GM19351 (cell line): ENCODE results near the gene MTUS2.

Experiments used
- ATAC-seq: cut with Tn5 transposase; IDR thresholded peaks from one replicate; pipeline ENCODE4 v1.9.1; 2021; ENCODE audit warnings: mild to moderate bottlenecking, moderate library complexity; ENCODE audit not compliant: unreplicated experiment

Gene MTUS2

DNA sequence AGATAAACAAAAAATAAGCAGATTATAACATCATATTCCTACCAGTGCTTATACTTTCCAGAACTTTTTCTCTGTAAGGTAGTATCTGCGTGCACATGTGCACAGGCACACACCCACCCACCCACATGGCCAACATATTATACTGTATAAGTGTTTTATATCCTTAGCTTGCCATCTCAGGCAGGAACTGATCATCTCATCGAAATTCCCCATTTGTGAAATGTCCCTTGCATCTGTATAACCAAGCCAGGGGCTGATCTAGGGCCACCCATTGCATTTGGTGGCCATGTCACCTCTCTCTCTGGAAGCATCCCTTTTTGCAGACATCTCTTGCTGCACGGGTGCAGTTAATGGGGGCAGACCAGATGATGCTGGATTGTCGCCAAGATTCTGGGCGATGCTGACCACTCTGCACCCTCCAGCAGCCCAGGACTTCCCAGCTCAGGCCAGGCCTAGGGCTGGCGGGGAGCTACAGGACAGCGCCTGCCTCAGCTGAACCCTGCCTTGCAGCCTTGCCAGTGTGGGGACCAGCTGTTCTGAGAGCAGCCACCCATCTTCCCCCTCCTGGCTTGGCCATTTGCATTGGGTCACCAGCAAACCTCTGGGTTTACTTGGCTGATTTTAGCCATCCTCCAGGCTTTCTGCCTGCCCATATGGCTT is 679.5 kb downstream of the MTUS2 start:
- ATAC-seq = no peak

DNA sequence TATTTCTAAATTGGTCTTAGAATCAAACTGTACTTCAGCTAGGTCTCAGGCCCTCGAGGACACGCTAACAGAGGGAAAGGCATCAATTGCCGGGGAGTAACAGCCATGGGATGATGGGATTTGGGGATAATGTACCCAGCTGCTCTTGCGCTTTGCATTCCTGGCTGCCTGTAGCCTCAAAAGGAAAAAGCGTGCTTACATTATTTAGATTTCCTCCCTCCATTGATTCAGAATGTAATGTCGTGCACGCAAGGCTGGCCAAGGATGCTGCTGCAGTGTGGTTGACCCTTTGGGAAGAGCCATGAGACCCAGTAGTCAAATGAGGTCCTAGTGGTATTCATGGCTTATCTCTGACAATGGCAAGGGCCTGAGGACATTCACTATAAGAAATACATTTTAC is 680.2 kb downstream of the MTUS2 start:
- ATAC-seq = no peak

DNA sequence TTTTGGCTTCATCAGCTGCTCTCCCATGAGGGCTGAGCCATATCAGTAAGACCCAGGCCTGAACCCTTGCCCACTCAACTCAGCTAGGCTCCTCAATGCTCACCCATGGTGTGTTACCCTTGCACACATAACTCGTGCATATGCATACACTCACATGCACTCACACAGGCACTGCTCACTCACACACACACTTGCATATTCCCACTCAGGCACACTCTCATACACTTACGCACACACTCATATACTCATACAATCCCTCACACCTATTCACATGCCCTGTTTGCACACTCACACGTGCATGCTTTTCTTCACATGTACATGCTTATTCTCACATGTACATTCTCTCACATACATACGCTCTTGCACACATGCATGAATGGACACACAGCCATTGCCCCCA is 681.5 kb downstream of the MTUS2 start:
- no peak for ATAC-seq

DNA sequence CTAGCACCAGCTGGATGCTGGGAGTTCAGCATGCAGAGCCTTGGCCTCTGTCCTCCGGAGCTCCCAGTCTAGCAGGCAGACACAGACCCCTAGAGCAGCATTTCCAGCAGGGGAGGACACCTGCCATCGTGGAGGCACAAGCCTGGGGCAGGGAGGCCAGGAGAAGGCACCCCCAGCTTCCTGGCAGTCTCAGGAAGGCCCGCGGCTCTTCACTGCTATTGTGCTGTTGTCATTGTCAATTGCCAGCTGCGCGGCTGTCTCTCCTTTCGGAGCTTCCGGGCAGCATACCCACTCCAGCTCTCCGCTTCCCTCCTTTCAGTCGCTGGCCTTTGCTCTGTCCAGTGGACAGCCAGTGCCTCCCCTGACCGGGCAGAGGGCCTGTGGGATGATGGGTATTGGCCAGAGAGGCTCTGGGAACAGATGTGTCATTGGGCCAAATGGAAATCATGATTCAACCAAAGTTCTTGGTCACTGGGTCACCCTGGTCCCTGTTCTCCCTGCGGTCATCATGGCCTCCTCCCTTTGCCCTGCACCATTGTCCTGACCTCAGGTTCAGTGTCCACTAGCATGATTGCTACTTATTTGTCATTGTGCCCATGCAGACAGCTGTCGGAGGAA is 682.4 kb downstream of the MTUS2 start:
- ATAC-seq = no peak

DNA sequence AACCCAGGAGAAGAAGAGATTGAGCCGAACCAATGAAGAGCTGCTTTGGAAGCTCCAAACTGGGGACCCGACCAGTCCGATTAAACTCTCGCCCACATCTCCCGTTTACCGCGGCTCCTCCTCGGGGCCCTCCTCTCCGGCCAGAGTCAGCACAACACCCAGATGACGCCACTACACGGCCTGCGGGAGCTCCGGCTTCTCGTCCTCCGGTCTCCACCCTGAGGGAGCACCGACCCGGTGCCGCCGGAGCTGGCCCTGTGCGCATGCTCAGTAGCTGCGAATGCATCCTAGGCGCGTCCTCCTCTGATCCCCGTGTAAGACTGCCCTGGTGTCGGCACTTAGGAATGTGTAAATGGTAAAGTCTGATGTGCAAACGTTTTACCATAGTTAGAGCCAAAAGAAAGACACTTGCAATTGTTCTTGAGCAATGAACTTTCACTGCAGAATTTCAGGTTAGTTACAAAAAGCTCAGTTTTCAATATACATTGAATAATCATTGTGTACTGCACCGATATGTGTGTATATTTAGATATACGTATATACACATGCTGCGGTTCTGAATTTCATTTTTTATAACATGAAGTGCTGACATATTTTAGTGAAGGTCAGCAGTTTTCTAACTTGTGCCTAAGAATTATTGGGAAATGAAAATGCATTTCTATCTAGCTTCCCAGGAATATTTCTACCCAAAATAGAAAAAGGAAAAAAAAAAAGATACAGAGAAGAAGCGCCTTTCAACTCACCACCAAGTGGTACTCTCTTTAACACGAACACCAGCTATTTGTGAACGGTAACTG is 683.1 kb downstream of the MTUS2 start:
- ATAC-seq = no peak

DNA sequence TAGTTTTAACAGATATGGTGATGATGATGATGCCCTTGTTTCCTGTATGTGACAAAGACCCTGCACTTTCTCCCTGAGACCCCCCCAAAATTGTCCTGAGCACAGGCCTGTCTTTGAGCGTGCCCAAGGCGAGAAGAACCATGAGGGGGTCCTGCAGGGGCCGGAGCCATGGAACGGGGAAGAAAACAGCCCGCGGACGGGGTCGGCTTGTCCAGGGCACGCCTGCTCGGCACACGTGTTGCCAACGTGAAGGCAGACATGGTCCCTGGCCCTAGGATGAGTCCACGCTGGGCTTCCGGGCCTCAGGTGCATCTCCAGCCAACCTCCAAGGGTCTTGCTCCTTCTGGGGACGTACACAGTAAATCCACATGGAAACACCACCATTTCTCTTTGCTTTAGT is 684.6 kb downstream of the MTUS2 start:
- no peak for ATAC-seq

DNA sequence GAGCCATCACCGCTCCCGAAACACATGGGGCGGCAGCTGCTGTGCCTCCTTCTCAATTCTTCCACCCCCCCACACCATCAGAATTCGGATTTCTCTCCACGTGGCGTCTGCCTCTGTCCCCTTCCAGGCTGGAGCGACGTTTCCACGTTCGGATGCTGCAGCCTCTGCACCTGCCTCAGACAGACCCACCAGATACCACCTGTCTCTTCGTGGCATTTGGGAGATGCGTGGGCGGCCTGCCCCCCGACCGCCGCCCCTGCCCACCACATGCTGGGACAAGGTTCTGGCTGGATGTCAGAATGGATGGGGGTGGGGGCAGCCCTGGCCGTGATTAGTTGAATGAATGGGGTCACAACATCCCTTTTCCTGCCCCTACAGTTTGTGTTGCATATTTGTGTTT is 685.4 kb downstream of the MTUS2 start:
- ATAC-seq = no peak

DNA sequence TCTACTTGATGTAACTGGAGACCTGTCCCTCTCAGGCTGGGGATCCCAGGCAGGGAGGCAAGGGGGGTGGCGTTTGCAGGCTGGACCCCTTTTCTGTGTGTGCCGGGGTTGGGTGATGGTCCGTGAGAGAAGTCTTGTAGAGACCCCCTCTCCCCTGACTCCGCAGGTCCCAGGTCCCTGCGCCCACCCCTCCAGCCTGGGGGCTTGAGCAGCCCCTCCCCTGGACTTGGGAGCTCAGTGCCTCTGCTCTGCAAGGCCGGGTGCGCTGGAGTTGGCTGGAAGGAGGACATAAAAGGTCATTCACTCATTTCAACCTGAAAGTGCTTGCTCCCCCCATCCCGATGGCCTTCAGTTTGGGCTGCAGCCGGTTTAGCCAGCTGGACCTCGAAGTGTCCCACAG is 685.8 kb downstream of the MTUS2 start:
- ATAC-seq = no peak

DNA sequence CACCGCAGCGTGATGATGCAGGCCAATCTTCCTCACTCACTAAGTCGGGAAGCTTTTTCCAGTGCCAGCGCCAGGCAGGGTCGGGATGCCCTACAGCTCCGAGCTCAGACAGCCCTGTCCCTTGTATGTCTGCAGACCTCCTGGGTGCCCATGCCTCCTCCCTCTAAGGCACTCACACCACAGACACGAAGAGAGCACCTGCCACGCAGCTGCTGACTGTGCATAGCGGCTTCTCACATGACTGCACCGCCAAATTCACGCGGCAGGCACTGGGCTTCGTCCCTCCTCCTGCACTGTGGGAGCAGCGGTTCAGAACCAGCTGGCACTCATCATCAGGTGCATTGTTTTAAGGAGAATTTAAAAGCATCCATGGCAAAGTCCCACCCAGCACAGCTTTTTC is 687.2 kb downstream of the MTUS2 start:
- no peak for ATAC-seq

DNA sequence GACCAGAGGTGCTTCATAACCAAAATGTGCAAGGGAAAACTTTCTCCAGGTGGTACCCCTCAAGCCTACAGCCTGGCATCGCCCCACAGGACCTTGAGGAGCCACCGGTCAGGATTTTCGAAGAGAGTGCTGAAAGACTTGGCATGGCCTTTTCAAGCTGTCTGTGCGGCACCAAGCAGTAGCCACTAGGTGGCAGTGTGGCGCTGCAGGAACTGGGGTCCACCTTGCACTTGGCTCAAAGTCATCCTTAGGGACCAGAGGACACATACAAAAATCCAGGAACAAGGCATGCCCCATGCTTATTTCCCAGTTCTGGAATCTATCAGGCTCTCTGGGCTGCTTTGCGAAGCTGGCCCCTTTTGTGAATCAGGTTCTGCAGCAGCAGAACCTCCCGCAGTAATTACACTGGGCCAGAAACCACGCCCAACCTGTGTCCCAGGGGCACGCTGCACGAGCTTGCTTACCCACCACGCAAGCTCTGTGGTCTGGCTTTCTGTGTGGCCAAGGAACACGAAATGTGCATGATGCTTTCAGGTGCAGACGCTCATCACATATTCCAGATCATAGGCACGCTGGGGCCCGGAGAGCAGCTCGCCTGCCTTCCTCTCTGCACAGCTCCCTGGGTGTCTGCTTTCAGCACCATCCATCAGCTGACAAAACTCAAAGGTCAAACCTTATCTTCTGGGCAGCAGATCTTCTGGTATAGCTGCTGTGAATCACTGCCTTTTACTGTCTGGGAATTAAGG is 688.2 kb downstream of the MTUS2 start:
- peak; percentile 77 for ATAC-seq

DNA sequence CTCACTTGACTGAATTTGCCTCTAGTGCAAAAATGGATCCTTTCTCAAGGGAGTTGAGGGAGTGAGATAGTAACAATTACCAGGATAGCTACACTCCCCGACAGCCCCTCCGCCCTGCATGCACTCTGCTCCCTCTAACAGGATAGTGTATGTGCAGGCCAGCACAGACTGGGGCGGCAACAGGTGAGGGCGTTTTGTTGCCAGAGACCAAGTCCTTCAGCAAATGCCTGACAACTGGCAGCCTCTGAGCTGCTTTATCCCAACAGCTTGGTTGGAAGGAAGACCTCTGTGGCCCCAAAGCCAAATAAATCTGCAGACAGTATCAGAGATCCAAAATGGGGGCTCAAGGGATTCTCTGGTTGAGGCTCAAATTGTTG is 688.7 kb downstream of the MTUS2 start:
- no peak for ATAC-seq

DNA sequence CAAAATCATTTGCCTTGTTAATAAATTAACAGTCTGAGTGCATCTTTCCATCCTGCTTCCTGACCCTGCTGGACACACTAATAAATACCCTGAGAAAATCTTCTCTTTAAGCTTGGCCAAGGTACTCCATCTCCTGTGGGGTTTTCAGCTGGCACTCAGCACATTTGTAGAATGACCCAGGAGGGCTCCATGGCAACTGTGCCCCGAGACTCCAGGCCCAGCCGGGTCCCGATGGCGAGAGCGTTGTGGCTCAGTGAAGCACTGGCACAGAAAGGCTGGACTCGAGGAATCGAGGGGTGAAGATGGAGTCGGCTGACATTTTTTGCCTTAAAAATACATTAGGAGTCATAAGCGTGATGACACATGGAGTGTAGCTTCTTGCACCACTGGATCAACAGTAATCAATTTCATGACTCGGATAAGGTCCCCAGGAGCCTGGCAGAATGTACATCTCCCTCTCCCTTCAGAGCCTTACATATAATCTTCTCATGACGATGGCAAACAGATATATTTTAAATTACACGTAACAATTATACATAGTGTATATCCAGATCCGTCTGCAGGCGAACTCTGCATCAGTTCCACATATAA is 690.0 kb downstream of the MTUS2 start:
- ATAC-seq = no peak

DNA sequence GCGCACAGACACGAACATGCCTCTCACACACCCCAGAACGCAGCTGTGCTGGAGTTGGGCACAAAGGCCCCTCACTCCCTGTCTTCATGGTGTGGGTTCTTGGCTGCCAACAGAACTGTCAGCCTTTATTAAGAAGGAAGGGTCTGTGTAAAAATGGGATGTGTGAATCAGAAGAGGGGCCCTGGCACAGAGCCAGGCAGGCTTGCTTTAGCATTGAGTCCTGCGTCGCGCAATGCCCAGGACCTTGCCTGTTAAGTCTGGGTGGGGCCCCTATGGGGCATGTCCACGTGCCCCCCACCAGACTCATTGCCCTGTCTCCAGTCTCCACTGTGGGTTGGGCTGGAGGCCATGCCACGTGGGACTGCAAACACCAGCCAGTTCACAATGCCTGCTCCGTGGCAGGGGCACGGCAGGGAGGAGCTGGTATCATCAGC is 690.5 kb downstream of the MTUS2 start:
- no peak for ATAC-seq

DNA sequence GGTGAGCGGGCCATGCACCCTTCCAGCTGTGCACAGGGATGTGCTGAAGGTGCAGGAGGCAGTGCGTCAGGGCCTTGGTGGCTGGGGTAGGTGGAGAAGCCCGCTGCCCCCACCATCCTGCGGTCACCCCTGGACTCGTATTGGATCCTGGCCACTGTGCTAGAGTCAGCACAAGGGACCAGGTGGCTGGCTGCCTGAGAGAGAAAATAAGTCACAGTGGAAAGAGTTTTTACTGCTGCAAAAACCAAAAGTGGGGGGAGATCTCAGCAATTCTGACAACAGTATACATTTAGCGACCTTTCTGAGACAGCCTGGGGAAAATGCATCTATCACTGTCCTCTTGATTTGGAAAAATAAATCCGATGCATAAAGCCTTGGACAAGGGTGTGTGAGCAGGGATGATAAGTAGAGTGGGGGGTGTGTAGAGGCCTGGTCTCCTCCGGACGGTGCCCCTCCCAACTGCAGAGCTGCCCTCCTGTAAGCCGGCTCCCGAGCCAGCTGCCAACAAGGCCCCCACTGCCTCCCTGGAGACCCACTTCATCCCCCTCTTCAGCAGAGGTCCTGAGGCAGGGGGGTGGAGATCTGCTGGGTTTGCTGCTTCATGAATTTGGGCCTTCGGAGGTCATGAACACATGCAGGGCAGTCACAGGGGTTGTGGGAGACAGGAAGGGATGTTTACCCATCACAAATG is 691.1 kb downstream of the MTUS2 start:
- no peak for ATAC-seq

DNA sequence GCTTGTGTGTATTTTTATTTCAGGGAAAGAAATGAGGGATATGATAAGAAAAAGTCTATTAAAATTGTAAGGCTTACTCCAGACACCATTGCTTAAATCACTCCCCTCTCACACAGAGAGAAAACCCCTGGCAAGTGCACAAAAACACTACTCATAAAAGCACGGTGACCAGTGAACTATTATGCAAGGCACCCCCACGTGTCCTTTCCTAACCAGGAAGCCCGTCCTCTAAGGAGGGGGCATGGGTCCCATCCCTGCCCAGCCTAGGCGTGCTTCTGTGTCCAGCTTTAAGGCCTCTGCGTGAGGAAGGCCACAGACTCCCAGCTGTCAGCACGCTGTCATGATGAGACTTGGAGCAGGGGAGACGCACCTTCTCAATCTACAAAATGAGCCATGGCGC is 691.8 kb downstream of the MTUS2 start:
- ATAC-seq = no peak

DNA sequence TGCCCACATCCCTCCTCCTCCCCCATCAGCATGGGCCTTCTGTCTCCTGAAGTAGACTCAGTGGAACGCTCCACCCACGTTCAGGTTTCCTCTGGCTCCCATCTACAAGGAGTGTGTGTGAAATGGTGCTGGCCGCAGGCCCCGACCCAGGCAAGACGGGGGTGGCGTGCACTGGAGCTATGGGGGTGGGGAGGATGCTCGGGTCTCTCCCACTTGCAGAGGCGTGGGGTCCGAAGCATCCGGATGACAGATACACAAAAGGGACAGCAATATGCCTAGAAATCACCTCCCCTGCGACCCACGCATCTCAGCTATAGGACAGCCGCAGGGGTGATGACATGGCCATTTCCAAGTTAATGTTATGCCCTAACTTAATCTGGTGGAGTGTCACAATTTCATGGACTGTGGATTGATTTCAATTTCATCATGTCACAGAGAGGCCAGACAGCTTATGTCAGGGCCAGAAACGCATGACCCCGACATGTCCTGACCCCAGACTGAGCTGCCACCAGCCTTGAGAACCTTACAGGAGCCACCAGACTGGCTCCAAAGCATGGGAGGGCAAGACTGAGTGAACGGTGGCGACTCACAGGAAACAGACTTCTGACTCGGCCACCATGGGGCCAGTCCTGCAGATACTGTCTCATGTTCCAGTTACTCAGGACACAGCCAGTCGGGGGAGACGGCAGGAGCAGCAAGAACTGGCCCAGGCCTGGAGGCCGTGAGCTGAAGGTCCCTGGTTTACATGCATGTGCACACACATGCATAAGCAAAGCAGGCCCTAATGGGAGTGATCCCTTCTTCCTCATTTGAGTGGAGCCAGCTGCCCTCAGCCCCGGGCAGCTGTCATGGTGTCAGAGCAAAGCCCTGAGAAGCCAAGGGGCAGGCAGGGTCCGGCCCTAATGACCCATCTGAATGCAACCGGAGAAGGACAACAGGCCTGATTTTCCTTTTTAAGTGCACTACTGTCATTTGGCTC is 693.2 kb downstream of the MTUS2 start:
- no peak for ATAC-seq

DNA sequence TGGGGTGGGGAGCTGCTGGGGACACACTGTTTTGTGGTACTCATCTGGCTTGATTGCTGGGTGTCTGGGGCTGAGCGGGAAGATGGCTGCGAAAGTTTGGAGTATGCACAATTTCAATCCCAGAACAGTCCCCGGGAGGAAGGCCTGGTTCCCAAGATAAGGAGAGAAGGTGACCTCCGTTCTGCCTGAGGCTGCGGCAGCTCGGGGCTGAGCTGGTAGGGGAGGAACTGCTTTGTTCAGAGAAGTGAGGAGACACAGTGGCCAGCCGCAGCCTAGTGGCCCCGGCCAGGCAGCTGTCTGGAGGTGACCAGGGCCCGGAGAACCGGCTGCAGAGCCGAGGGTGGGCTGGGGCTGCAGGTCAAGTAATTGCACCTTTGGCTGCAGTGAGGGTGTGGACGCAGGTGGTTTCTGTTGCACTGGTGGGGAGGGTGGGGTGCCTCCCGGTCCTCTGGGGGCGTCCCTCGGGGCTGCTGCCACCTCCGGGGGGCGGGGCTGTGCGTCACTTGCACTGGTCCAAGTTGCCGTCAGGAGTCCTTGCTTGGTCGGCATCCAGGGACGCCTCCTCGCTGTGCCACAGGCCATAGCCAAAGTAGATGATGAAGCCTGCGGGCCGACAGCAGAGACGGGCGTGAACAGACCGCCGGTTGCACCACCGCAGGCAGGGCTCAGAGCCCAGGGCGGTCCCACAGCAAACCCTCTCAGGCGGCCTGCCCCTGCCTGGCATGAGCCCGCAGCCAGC is 694.0 kb downstream of the MTUS2 start:
- ATAC-seq = no peak

DNA sequence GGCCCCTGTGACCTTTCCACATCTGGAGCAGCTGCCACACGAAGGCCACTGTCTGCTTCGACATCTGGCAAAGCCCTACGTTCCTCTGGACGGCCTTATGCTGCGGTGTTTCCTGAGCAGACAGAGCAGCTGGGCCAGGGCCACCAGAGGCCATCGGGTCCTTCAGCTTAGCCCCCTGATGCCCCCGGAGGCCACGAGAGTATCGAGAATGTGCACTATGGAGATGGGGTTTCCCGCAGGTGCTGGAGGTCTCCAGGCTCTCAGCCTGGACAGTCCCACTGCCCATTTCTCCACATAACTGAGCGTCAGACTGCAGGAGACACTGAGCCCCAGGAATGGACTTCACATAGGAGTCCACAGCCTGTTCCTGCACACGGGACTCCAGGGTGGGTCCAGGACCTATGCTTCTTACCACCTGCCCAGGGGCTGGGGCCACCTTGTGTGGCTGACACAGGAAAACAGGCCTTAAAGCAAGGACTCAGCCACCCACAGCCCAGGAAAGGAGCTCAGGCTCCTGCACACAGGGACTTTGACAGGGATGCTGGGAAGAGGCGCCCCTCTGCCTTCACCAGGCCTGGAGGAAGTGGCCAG is 694.7 kb downstream of the MTUS2 start:
- no peak for ATAC-seq
